Endodermal cell (in vitro differentiated cells): ENCODE data around the gene MTCL1. TPM values are rescaled to one million over a fixed set of nuclear protein-coding genes. Genes with fewer than 3 reads are reported as not detected.

ENCODE experiments used
- DNase-seq: peaks from one replicate; pipeline ENCODE4 v3.0.0-alpha.2; 2017
- H3K27ac ChIP-seq: 2 replicates; pipeline ENCODE4 v1.5.1; 2013; ENCODE audit warnings: mild to moderate bottlenecking, low read depth, low read length, moderate library complexity
- H3K27me3 ChIP-seq: 2 replicates; pipeline ENCODE4 v1.6.1; 2013; ENCODE audit warnings: mild to moderate bottlenecking, low read length, moderate library complexity; ENCODE audit not compliant: insufficient read depth, control insufficient read depth, poor library complexity, severe bottlenecking
- H3K36me3 ChIP-seq: 2 replicates; pipeline ENCODE4 v1.7.0; 2013; ENCODE audit warnings: mild to moderate bottlenecking, low read length, moderate library complexity; ENCODE audit not compliant: control insufficient read depth, insufficient read depth
- H3K4me1 ChIP-seq: one replicate; pipeline ENCODE4 v1.7.0; 2013; ENCODE audit warnings: low read length; ENCODE audit not compliant: control insufficient read depth, insufficient read depth
- H3K4me3 ChIP-seq: 2 replicates; pipeline ENCODE4 v1.5.1; 2013; ENCODE audit warnings: mild to moderate bottlenecking, low read length, moderate library complexity
- H3K9ac ChIP-seq: 2 replicates; pipeline ENCODE4 v1.6.1; 2013; ENCODE audit warnings: mild to moderate bottlenecking, low read length, moderate library complexity; ENCODE audit not compliant: poor library complexity, severe bottlenecking; ENCODE audit errors: extremely low read depth
- H3K9me3 ChIP-seq: 2 replicates; pipeline ENCODE4 v1.6.1; 2013; ENCODE audit warnings: mild to moderate bottlenecking, low read length, moderate library complexity; ENCODE audit not compliant: control insufficient read depth
- H3K27ac Mint-ChIP-seq: 2 replicates; pipeline ENCODE4 v1.8.0; 2020; ENCODE audit warnings: mixed read lengths
- H3K27me3 Mint-ChIP-seq: 2 replicates; pipeline ENCODE4 v1.8.0; 2021; ENCODE audit warnings: mild to moderate bottlenecking, mixed read lengths; ENCODE audit not compliant: insufficient read depth
- H3K36me3 Mint-ChIP-seq: 2 replicates; pipeline ENCODE4 v1.8.0; 2020; ENCODE audit warnings: low read depth, mixed read lengths
- H3K4me1 Mint-ChIP-seq: 2 replicates; pipeline ENCODE4 v1.8.0; 2020; ENCODE audit warnings: mixed read lengths
- H3K4me3 Mint-ChIP-seq: 2 replicates; pipeline ENCODE4 v1.8.0; 2020; ENCODE audit warnings: mild to moderate bottlenecking, moderate library complexity, mixed read lengths
- H3K9me3 Mint-ChIP-seq: 2 replicates; pipeline ENCODE4 v1.8.0; 2020; ENCODE audit warnings: mild to moderate bottlenecking, mixed read lengths
- WGBS, 2 experiments: methylation state at CpG; one replicate each; pipeline versions ENCODE4 v1.1.5 to v1.1.7; 2013; ENCODE audit warnings: missing lambda C conversion rate in 2 of 2, mixed read lengths in 1 of 2; ENCODE audit not compliant: insufficient coverage in 1 of 2, insufficient read length in 1 of 2; 5-methylcytosine and 5-hydroxymethylcytosine counted together
- total RNA-seq, 2 donors: library from RNA; stranded (reverse); fragmentation: NEBNext Ultra II Directional in 1 of 2; extraction: Animal tissue kit (Norgen Biotek cat#: 25700) in 1 of 2; gene quantifications; 2 replicates in 1 of 2; 3 replicates in 1 of 2; pipeline ENCODE4 v1.2.1, GENCODE V29; 2021
- TF ChIP-seq, protein P1 (sequence below): fragments of 200-600 bp; sonication (generic); conservative IDR thresholded peaks from 2 replicates; pipeline ENCODE4 v1.5.0; 2021; ENCODE audit warnings: antibody characterized with exemption, mild to moderate bottlenecking

Gene MTCL1
- total RNA-seq, 2 donors from 2014 or later: 15.0 to 26.0 TPM

DNA sequence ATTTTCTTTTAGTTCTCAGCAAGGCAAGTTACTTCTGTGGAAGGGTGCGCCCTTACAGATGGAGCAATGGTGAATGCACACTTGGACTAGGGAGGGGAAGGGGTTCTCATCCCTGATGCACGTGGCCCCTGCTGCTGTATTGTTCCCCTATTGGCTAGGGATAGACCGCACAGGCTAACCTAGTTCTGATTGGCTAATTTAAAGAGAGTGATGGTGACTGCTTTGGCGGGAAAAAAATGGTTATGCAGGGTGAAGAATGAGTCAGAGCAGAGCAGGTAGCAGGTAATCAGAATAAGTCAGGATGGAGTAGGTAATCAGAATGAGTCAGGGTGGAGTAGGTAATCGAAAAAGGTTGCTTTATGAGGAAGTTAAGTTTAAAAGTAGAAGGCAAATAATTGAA, 171.5 kb downstream of the MTCL1 start:
- peaks cover 3% of the 10 kb centered on the region for H3K36me3 Mint-ChIP-seq
- 93 to 96% methylated on average over 4 to 5 of the region's 5 CpGs for WGBS, 2 experiments
- peaks cover 11% of the 10 kb centered on the region for H3K9me3 Mint-ChIP-seq
- Histone ChIP-seq H3K4me3 (no peak overlapping the region), H3K4me1 (no peaks in the 10 kb centered on the region), H3K9me3 (peaks cover 2% of the 10 kb centered on the region), H3K27ac (no peak overlapping the region), H3K27me3 (no peaks in the 10 kb centered on the region), H3K9ac (no peak overlapping the region), H3K36me3 (no peaks in the 10 kb centered on the region)
- H3K4me3 Mint-ChIP-seq: no peak overlapping the region
- TF ChIP-seq, protein P1, sequence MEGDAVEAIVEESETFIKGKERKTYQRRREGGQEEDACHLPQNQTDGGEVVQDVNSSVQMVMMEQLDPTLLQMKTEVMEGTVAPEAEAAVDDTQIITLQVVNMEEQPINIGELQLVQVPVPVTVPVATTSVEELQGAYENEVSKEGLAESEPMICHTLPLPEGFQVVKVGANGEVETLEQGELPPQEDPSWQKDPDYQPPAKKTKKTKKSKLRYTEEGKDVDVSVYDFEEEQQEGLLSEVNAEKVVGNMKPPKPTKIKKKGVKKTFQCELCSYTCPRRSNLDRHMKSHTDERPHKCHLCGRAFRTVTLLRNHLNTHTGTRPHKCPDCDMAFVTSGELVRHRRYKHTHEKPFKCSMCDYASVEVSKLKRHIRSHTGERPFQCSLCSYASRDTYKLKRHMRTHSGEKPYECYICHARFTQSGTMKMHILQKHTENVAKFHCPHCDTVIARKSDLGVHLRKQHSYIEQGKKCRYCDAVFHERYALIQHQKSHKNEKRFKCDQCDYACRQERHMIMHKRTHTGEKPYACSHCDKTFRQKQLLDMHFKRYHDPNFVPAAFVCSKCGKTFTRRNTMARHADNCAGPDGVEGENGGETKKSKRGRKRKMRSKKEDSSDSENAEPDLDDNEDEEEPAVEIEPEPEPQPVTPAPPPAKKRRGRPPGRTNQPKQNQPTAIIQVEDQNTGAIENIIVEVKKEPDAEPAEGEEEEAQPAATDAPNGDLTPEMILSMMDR: no peak
- H3K27ac Mint-ChIP-seq: no peak overlapping the region
- DNase-seq: no peak
- H3K27me3 Mint-ChIP-seq: peaks cover 13% of the 10 kb centered on the region
- H3K4me1 Mint-ChIP-seq: peaks cover 12% of the 10 kb centered on the region

DNA sequence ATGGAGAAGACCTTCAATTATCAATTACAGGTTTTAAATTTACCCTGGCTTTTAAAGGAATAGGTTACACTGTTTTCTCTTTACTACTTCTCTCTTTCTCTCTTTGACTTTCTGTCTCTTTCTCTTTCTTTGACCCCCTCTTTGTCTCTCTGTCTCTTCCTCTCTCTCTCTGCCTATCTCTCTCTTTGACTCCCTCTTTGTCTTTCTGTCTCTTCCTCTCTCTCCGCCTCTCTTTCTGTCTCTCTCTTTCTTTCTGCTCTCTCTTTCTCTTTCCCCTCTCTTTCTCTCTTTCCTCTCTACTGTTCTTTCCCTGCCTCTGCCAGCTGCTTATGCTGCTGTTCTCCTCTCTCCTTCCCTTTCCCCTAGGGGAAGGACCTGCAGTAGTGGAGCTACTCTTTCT, 175.7 kb downstream of the MTCL1 start:
- DNase-seq: no peak
- Histone ChIP-seq H3K4me1 (no peaks in the 10 kb centered on the region), H3K27me3 (no peaks in the 10 kb centered on the region), H3K9me3 (peaks cover 24% of the 10 kb centered on the region), H3K9ac (no peak overlapping the region), H3K27ac (no peak overlapping the region), H3K4me3 (no peak overlapping the region), H3K36me3 (no peaks in the 10 kb centered on the region)
- Mint-ChIP-seq H3K36me3 (peaks cover 11% of the 10 kb centered on the region), H3K9me3 (peaks cover 45% of the 10 kb centered on the region), H3K4me3 (no peak overlapping the region), H3K27ac (peak overlapping the region; percentile 22), H3K4me1 (peaks cover 12% of the 10 kb centered on the region), H3K27me3 (peaks cover 4% of the 10 kb centered on the region)
- TF ChIP-seq, protein P1: no peak
- 95 to 100% methylated on average over 1 of the region's 1 CpG for WGBS, 2 experiments

Other genes with a start within 250 kb of the MTCL1 start
- gene RAB12, start 96.1 kb upstream of the MTCL1 start, total RNA-seq: 10 to 100 TPM; 22.0 to 27.0 TPM